Tibial nerve (tissue), 4 donors: ENCODE measurements around the gene SLC16A12. TPM values are rescaled to one million over a fixed set of nuclear protein-coding genes. Genes with fewer than 3 reads are reported as not detected.
A peak's percentile ranks its signal among the peaks of the same experiment; 100 is the strongest.

Experiments used
- DNase-seq, 2 donors: peaks; one replicate each; pipeline ENCODE4 v3.0.0-alpha.2; 2019; ENCODE audit warnings: low spot score in 2 of 2
- H3K27ac ChIP-seq, 4 donors: fragments of 200-600 bp; sonication (generic) in 3 of 4; one replicate each; pipeline ENCODE4 v1.5.1; 2017 to 2019; ENCODE audit warnings: mild to moderate bottlenecking in 1 of 4
- H3K27me3 ChIP-seq, 2 donors: fragments of 200-600 bp; sonication (generic) in 1 of 2; one replicate each; pipeline versions ENCODE4 v1.5.1 to v1.6.0; 2017 to 2019
- H3K36me3 ChIP-seq, 3 donors: fragments of 200-600 bp; sonication (generic); one replicate each; pipeline ENCODE4 v1.5.1; 2018 to 2019
- H3K4me1 ChIP-seq, 4 donors: fragments of 200-600 bp; sonication (generic) in 3 of 4; one replicate each; pipeline ENCODE4 v1.5.1; 2017 to 2019
- H3K4me3 ChIP-seq, 4 donors: fragments of 200-600 bp; sonication (generic) in 3 of 4; one replicate each; pipeline ENCODE4 v1.5.1; 2017 to 2019; ENCODE audit warnings: mild to moderate bottlenecking in 1 of 4, moderate library complexity in 1 of 4
- H3K9me3 ChIP-seq, 4 donors: fragments of 200-600 bp; sonication (generic) in 3 of 4; one replicate each; pipeline ENCODE4 v1.5.1; 2017 to 2019
- EP300 ChIP-seq, 2 donors: sonication (generic); formaldehyde crosslinking; IDR thresholded peaks; one replicate each; pipeline ENCODE4 v1.6.1; 2017; ENCODE audit warnings: antibody characterized with exemption in 2 of 2, mild to moderate bottlenecking in 1 of 2
- POLR2A ChIP-seq, 2 donors: fragments of 450-650 bp; IDR thresholded peaks; one replicate each; pipeline ENCODE4 v1.6.1; 2017; ENCODE audit warnings: antibody characterized with exemption in 2 of 2, mild to moderate bottlenecking in 2 of 2, moderate library complexity in 2 of 2
- WGBS, 2 donors: methylation state at CpG; one replicate each; pipeline ENCODE4 v1.1.5; 2018; 5-methylcytosine and 5-hydroxymethylcytosine counted together
- total RNA-seq, 4 donors: library from RNA; depleted of rRNA; stranded (reverse); fragments of >200 nt; gene quantifications; one replicate each; pipeline ENCODE4 v1.1.0, GENCODE V29; 2016
- TF ChIP-seq, protein P1 (sequence below), 5 experiments: fragments of 200-600 bp in 3 of 5; fragments of 450-650 bp in 2 of 5; sonication (generic) in 3 of 5; IDR thresholded peaks; one replicate each; pipeline ENCODE4 v1.5.1; 2016 to 2019; ENCODE audit warnings: antibody characterized with exemption in 5 of 5, mild to moderate bottlenecking in 3 of 5, moderate library complexity in 2 of 5

Gene SLC16A12
- total RNA-seq, 4 donors from 2014 or later = 25.8 to 45.4 (median 42.8) TPM

DNA sequence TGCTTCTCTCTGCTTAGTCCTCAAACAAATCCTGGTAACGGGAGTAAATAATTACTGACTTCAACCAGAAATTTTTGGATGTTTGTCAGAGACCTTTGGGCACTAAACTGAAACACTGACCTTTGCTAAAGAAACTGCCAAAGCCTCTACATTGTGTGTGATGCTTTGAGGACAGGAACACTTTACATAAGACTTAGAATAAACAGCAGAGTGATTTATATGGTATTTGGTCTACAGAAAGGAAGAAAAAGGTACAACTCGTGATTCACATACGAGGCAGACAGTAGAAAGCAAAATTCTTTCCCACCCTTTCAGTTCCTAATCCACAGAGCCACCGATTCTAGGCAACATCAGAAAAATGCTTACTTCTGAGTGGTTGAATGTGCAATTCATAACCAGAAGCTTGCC, 59.8 kb downstream of the SLC16A12 start:
- DNase-seq = no peak
- Histone ChIP-seq H3K9me3 (no peaks in the 10 kb centered on the region), H3K27ac (peak overlapping the region; percentile 64 to 91 (median 78)), H3K4me1 (peaks cover 0 to 71% (median 48%) of the 10 kb centered on the region in 4 donors), H3K4me3 (no peak overlapping the region), H3K27me3 (no peaks in the 10 kb centered on the region), H3K36me3 (no peaks in the 10 kb centered on the region)
- peak; percentile 58 to 67 for TF ChIP-seq EP300 (IDR thresholded peaks at IDR 0.05)
- no peak for TF ChIP-seq POLR2A (IDR thresholded peaks at IDR 0.05)
- TF ChIP-seq, protein P1, sequence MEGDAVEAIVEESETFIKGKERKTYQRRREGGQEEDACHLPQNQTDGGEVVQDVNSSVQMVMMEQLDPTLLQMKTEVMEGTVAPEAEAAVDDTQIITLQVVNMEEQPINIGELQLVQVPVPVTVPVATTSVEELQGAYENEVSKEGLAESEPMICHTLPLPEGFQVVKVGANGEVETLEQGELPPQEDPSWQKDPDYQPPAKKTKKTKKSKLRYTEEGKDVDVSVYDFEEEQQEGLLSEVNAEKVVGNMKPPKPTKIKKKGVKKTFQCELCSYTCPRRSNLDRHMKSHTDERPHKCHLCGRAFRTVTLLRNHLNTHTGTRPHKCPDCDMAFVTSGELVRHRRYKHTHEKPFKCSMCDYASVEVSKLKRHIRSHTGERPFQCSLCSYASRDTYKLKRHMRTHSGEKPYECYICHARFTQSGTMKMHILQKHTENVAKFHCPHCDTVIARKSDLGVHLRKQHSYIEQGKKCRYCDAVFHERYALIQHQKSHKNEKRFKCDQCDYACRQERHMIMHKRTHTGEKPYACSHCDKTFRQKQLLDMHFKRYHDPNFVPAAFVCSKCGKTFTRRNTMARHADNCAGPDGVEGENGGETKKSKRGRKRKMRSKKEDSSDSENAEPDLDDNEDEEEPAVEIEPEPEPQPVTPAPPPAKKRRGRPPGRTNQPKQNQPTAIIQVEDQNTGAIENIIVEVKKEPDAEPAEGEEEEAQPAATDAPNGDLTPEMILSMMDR (IDR thresholded peaks at IDR 0.05) = no peak
- WGBS, 2 donors = 16 to 24% methylated on average over 4 of the region's 4 CpGs

DNA sequence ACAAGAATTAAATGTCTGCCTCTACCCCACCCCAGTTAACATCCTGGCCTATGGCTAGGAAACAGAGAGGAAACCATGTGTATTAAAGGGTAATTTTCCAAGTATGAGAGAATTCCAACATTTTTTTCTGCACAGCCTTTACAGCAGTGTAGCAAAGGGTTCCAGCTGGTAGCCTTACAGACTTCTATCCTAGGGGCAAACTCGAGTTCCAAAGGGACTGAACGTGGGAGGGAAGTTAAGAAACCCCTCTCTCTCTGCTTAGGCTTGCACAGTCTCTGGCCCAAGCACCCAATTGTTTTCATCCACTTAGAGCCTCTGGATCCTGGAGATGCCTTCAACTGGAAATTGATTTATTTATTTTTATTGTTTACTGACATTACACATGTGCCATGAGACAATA, 60.3 kb downstream of the SLC16A12 start:
- no peaks in the 10 kb centered on the region for H3K27me3 ChIP-seq
- WGBS, 2 donors = 50% methylated on average over 2 of the region's 2 CpGs
- peak overlapping the region; percentile 64 to 91 (median 78) for H3K27ac ChIP-seq
- H3K4me3 ChIP-seq = no peak overlapping the region
- no peak for TF ChIP-seq POLR2A (IDR thresholded peaks at IDR 0.05)
- TF ChIP-seq, protein P1 (IDR thresholded peaks at IDR 0.05) = no peak
- no peak for TF ChIP-seq EP300 (IDR thresholded peaks at IDR 0.05)
- no peak for DNase-seq
- H3K36me3 ChIP-seq = no peaks in the 10 kb centered on the region
- no peaks in the 10 kb centered on the region for H3K9me3 ChIP-seq
- peaks cover 0 to 71% (median 44%) of the 10 kb centered on the region in 4 donors for H3K4me1 ChIP-seq

DNA sequence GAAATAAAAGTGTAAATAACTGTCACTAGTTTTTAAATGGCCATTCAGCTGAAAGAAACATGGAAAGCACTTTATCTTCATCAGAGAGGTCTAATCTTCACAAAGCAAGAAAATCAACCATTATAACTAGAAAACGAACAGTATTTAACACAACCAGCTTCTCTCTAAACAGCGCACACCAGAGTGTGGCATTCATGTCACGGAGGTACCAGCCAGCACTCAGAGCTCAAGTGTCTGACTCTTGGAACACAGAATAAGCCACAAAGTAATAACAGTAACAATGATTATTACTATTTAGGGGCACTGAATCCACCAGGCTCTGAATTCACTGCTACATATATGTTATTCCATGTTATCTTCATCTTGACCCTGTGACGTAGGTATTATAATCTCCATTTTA, 60.9 kb downstream of the SLC16A12 start:
- TF ChIP-seq, protein P1 (IDR thresholded peaks at IDR 0.05) = no peak
- TF ChIP-seq EP300 (IDR thresholded peaks at IDR 0.05) (no peak), POLR2A (IDR thresholded peaks at IDR 0.05) (no peak)
- H3K9me3 ChIP-seq = no peaks in the 10 kb centered on the region
- no peaks in the 10 kb centered on the region for H3K36me3 ChIP-seq
- H3K4me1 ChIP-seq = peaks cover 0 to 71% (median 39%) of the 10 kb centered on the region in 4 donors
- DNase-seq = no peak
- no peak overlapping the region for H3K4me3 ChIP-seq
- WGBS, 2 donors = 88 to 90% methylated on average over 4 of the region's 4 CpGs
- peak overlapping the region; percentile 64 to 91 (median 78) for H3K27ac ChIP-seq
- no peaks in the 10 kb centered on the region for H3K27me3 ChIP-seq

DNA sequence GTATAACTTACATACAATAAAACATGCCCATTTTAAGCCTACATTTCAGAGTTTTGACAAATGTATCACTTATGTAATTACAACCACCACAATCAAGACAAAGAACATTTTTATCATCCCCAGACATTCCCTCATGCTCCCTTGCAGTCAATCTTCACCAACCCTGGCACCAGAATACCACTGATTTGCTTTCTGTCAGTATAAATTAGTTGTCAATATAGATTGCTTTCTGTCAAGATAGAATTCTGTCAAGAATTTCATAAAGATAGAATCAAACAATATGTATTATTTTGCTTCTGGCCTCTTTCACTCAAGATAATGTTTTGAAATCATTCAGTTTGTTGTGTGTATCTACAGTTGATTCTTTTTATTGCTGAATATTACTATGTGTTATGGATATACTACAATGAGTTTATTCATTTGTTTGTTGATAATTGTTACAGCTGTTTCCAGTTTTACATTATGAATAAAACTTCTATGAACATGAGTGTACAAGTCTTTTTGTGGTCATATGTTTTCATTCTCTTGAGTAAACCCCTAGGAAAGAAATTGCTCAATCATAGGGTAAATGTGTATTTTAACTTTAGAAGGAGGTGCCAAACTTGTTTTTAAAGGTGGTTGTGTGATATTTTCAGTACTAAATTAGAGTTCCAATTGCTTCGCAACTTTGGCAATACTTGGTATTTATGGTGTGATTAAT, 64.1 kb downstream of the SLC16A12 start:
- Histone ChIP-seq H3K27me3 (no peaks in the 10 kb centered on the region), H3K27ac (peak overlapping the region in 2 of 4 donors; percentile 3 to 33), H3K36me3 (no peaks in the 10 kb centered on the region), H3K4me1 (peaks cover 0 to 52% (median 15%) of the 10 kb centered on the region in 4 donors), H3K9me3 (no peaks in the 10 kb centered on the region), H3K4me3 (no peak overlapping the region)
- DNase-seq = no peak
- 75 to 84% methylated on average over 1 of the region's 1 CpG for WGBS, 2 donors
- TF ChIP-seq EP300 (IDR thresholded peaks at IDR 0.05) (no peak), POLR2A (IDR thresholded peaks at IDR 0.05) (no peak)
- TF ChIP-seq, protein P1 (IDR thresholded peaks at IDR 0.05) = no peak

DNA sequence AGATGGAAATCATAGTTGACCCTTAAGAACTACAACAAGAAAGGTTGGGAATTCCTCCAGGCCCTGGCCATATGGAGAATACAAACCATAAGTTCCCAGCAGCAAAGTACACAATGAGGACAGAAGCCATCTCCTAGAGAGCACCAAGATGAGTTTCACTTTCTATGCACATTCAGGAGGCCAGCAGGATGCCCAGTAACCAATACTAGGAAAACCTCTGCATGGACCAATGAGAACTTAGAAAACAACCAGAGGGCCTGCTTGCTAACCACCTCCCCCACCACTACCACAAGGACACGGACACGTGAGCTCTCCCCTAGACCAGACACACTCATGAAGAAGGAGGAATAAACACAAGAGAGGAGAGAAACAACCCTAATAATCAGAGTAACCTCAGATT, 64.8 kb downstream of the SLC16A12 start:
- Histone ChIP-seq H3K36me3 (no peaks in the 10 kb centered on the region), H3K27ac (peak overlapping the region in 1 of 4 donors; percentile 33), H3K4me3 (no peak overlapping the region), H3K4me1 (peaks cover 0 to 48% (median 10%) of the 10 kb centered on the region in 4 donors), H3K27me3 (no peaks in the 10 kb centered on the region), H3K9me3 (no peaks in the 10 kb centered on the region)
- no peak for DNase-seq
- TF ChIP-seq, protein P1 (IDR thresholded peaks at IDR 0.05) = no peak
- no peak for TF ChIP-seq POLR2A (IDR thresholded peaks at IDR 0.05)
- TF ChIP-seq EP300 (IDR thresholded peaks at IDR 0.05) = no peak
- 40 to 89% methylated on average over 2 of the region's 2 CpGs for WGBS, 2 donors
